Neural progenitor cell (in vitro differentiated cells): Measurements from ENCODE around the gene LETMD1.

Source experiments
- CTCF ChIP-seq: fragments of 200-600 bp; sonication (generic); IDR thresholded peaks from 2 replicates; pipeline ENCODE4 v1.5.1; 2017; ENCODE audit warnings: antibody characterized with exemption, mild to moderate bottlenecking
- EZH2 ChIP-seq: fragments of 200-600 bp; sonication (generic); IDR thresholded peaks from 2 replicates; pipeline ENCODE4 v1.6.1; 2017; ENCODE audit warnings: antibody characterized with exemption, mild to moderate bottlenecking, moderate library complexity

DNA sequence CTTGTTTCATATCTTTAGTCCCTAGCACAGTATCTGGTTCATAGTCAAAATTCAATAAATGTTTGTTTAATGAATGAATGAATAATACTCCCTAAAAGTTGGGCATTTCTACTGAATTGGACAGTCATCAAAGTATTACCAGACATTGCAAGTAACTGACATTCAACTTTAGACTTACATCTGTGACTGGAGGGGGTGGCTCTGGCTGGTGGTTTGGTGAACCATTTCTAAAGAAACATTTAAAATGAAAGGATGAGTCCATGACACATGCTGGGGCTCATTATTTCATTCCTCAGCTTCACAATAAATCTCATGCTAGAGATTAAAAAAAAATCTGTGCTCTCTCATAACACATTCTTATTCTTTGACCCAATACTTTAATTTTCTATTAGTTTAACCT, 55.9 kb downstream of the LETMD1 start:
- TF ChIP-seq EZH2 (no peak), CTCF (no peak)
